Parietal lobe (tissue), 2 donors: ENCODE data around the gene OR2H2. TPM values are rescaled to one million over a fixed set of nuclear protein-coding genes. Genes with fewer than 3 reads are reported as not detected.

Source experiments
- small RNA-seq: library from RNA; depleted of rRNA; stranded (forward); fragments of <200 nt; gene quantifications from one replicate; pipeline ENCODE3, GENCODE V24; 2014; ENCODE audit warnings: low replicate concordance
- total RNA-seq: library from RNA; depleted of rRNA; stranded (reverse); fragments of >200 nt; gene quantifications from one replicate; pipeline ENCODE4 v1.2.3, GENCODE V29; 2014

Gene OR2H2
- total RNA-seq = not detected

DNA sequence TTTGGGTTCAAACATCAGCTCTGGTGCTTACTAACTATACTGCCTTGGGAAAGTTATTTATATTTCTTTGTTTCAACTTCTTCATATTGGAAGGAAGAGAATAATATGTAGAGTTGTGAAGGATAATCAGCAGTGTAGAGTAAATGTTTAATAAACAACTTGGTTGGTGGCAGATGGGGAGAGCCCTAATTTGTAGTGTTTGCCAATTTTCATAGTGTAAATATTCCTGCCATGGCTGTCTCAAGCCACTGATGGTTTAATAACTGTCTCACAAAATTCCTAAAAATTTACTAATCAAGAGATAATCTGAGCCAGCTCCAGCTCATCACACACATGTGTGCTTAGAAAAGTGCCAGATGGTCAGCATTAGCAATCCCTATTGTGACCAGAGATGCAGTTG lies at the start of gene OR2H2:
OR2H2 (plus strand) TSS at position 301 of the 400 bp plus-strand sequence. CDS start 2,824 bp downstream, outside the sequence.

DNA sequence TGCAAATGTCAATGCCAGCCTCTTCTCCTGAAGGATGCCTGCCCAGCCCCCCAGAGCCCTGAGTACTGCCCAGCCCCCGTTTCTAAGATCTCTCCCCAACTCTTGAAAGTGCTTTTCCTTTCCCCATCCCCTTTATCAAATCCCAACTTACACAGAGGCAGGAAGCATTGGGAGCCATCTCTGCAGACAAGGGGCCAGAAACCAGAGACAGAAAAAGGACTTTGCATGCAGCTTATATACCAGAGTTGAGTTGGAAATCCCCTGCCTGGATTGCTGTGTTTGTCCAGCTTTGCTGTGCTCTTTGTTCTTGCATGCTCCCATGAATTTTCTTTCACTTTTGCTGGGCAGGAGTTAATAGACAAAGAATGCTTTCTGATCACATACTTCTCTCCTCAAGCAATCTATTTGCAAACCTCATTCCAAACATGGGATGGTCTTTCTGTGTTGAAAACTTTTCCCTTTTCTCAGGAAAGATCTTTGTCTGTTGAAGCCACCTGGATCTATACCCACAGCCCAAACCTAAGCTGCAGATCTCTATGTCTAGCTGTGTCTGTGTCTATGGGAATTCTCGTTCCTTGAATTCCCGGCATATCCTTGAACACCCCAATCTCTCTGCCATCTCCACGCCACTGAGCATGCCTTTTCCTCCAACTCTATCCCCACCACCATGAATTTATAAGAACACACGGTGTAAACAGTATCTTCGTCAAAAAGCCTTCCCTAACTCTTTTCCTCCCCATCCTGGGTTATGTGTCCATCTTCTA lies 25.2 kb upstream of the OR2H2 start, which contains the start of gene UBD:
UBD (minus strand) TSS at position 209 of the 764 bp plus-strand sequence; CDS start at position 178, 31 bp downstream.

DNA sequence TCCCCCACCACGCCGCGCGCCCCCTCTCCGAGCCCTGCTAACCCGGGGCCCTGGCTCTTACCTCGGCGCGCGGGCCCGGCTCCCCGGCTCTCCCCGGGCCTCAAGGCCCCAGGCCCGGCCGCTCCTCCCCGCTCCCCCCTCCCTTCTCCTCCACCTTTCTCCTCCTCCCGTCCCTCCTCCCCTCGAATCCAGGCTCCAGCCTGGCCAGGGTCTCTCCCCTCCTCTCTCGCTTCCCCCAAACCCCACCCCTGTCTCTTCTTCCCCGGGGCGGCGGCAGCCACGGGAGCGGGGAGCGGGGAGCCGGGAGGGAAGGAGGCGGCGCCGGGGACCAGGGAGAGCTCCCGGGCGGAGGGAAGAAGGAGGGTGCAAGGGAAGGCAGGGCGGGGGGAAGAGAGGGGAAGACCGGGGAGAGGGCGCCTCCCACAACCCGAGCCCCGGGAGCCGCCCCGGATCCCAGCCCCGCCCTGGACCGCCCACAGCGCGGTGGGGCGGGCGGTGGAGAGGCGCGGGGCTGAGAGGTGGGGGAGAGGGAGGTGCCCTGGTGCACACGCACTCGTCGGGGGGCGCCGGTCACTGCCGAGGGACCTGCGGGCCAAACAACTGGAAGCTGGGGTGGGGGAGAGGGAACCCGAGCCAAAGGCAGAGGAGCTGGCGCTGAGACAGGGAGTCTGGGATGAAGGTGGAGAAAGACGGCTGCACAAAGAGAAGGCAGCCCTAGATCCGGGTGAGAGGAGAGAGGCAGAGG lies 48.0 kb downstream of the OR2H2 start, which contains the start of gene GABBR1:
GABBR1 (minus strand) TSS at position 395 of the 745 bp plus-strand sequence. CDS start 798 bp downstream, outside the sequence.

Small RNA genes lying within 50 kb of the gene (small RNA-seq; reads per million reads assigned to genes)
- gene SNORD32B (0.67 reads per million, percentile 58 among the genes with 10 or more reads in this experiment), gene SUMO2P1 (not detected), gene TMEM183AP1 (not detected)

Other genes starting within 250 kb of the OR2H2 start
- gene OR5V1, start 216.3 kb upstream of the OR2H2 start, total RNA-seq = not detected
- not detected for gene OR12D3, start 209.8 kb upstream of the OR2H2 start, total RNA-seq
- gene OR12D2, start 189.5 kb upstream of the OR2H2 start, total RNA-seq = not detected
- not detected for gene OR12D1, start 170.2 kb upstream of the OR2H2 start, total RNA-seq
- gene OR10C1, start 145.8 kb upstream of the OR2H2 start, total RNA-seq = not detected
- not detected for gene OR11A1, start 128.1 kb upstream of the OR2H2 start, total RNA-seq
- not detected for gene OR2H1, start 128.0 kb upstream of the OR2H2 start, total RNA-seq
- not detected for gene MAS1L, start 97.2 kb upstream of the OR2H2 start, total RNA-seq
- gene UBD, start 25.4 kb upstream of the OR2H2 start, total RNA-seq = not detected
- gene GABBR1, start 48.1 kb downstream of the OR2H2 start, total RNA-seq = 188 TPM
- 0.31 TPM for gene MOG, start 72.0 kb downstream of the OR2H2 start, total RNA-seq
- not detected for gene ZFP57, start 96.0 kb downstream of the OR2H2 start, total RNA-seq
- gene HLA-F, start 138.3 kb downstream of the OR2H2 start, total RNA-seq = 0.94 TPM
- gene HLA-G, start 242.7 kb downstream of the OR2H2 start, total RNA-seq = not detected